Tibial nerve (tissue), 3 donors: ENCODE data around the gene PDILT.

ENCODE experiments used
- CTCF ChIP-seq, 5 experiments: fragments of 200-600 bp in 3 of 5; fragments of 450-650 bp in 2 of 5; sonication (generic) in 3 of 5; IDR thresholded peaks; one replicate each; pipeline ENCODE4 v1.5.1; 2016 to 2019; ENCODE audit warnings: antibody characterized with exemption in 5 of 5, mild to moderate bottlenecking in 3 of 5, moderate library complexity in 2 of 5
- POLR2A ChIP-seq, 2 donors: fragments of 450-650 bp; IDR thresholded peaks; one replicate each; pipeline ENCODE4 v1.6.1; 2017; ENCODE audit warnings: antibody characterized with exemption in 2 of 2, mild to moderate bottlenecking in 2 of 2, moderate library complexity in 2 of 2

DNA sequence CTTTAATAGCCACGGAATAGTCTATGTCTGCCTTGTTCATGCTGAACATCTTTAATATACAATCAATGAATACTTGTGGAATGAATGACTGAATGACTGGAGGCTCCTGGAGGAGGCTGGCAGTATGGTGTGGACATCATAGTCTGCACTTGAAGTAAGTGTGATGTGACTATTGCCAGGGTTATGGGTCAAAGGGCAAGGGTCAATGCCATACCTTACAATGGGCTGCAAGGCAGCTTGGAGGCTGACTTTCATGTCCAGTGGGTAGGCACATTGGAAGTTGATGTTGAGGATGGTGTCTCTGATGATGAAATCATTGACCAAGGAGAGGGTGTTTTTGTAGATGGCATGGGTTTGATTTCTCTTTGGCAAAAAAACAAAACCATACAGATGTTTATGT, 85.1 kb downstream of the PDILT start:
- no peak for TF ChIP-seq CTCF (IDR thresholded peaks at IDR 0.05)
- no peak for TF ChIP-seq POLR2A (IDR thresholded peaks at IDR 0.05)
